A673 (cell line): Measurements from ENCODE around the gene POU4F1. TPM values are rescaled to one million over a fixed set of nuclear protein-coding genes. Genes with fewer than 3 reads are reported as not detected.

ENCODE experiments used
- BruUV-seq: library from RNA; stranded (reverse); fragments of 400-500 nt; replicated peaks from 2 replicates; lab custom pipeline; 2021; lab: Mats Ljungman, UMichigan
- CTCF ChIA-PET: fragments of 300-600 bp; sonication (Branson Sonifier 250); formaldehyde crosslinking; loops from one replicate; lab custom pipeline; 2022; ENCODE audit warnings: antibody characterized with exemption; lab: Charles Lee
- POLR2A ChIA-PET: fragments of 300-600 bp; sonication (Branson Sonifier 250); formaldehyde crosslinking; loops from one replicate; lab custom pipeline; 2022; ENCODE audit warnings: antibody characterized with exemption; ENCODE audit not compliant: low non-redundant PET; lab: Charles Lee
- DNase-seq: peaks from one replicate; pipeline ENCODE4 v3.0.0-alpha.2; 2015; ENCODE audit warnings: low spot score
- H3K27ac ChIP-seq: fragments of 200-600 bp; sonication (generic); 2 replicates; pipeline ENCODE4 v1.5.1; 2016; ENCODE audit warnings: mixed run types, low read depth, mild to moderate bottlenecking, mixed read lengths, antibody characterized with exemption, low read length; ENCODE audit not compliant: poor library complexity, severe bottlenecking
- H3K27me3 ChIP-seq: fragments of 200-600 bp; sonication (generic); replicated peaks from 2 replicates; pipeline ENCODE4 v1.6.1; 2017; ENCODE audit warnings: mixed run types, low read depth, mild to moderate bottlenecking, mixed read lengths, antibody characterized with exemption, low read length; ENCODE audit not compliant: insufficient read depth, poor library complexity
- H3K36me3 ChIP-seq: fragments of 200-600 bp; sonication (generic); 2 replicates; pipeline ENCODE4 v1.6.1; 2016; ENCODE audit warnings: mixed run types, mild to moderate bottlenecking, mixed read lengths, antibody characterized with exemption, low read length; ENCODE audit not compliant: insufficient read depth, poor library complexity, severe bottlenecking
- H3K4me1 ChIP-seq: fragments of 200-600 bp; sonication (generic); 2 replicates; pipeline ENCODE4 v1.6.1; 2017; ENCODE audit warnings: mixed run types, mild to moderate bottlenecking, mixed read lengths, antibody characterized with exemption, low read length; ENCODE audit not compliant: insufficient read depth, poor library complexity, severe bottlenecking
- H3K4me3 ChIP-seq: fragments of 200-600 bp; sonication (generic); 2 replicates; pipeline ENCODE4 v1.5.1; 2016; ENCODE audit warnings: low read depth, mixed run types, mild to moderate bottlenecking, mixed read lengths, low read length; ENCODE audit not compliant: poor library complexity, severe bottlenecking
- H3K9me3 ChIP-seq: fragments of 200-600 bp; sonication (generic); 2 replicates; pipeline ENCODE4 v1.6.1; 2016; ENCODE audit warnings: mixed run types, low read depth, mild to moderate bottlenecking, mixed read lengths, antibody characterized with exemption, low read length; ENCODE audit not compliant: poor library complexity, severe bottlenecking
- EZH2 ChIP-seq: fragments of 200-600 bp; sonication (generic); IDR thresholded peaks from 2 replicates; pipeline ENCODE4 v1.6.1; 2017; ENCODE audit warnings: borderline replicate concordance, low read depth, mild to moderate bottlenecking, mixed read lengths, antibody characterized with exemption, low read length; ENCODE audit not compliant: poor library complexity, severe bottlenecking
- intact Hi-C: fragments of 100-400 bp; cut with micrococcal nuclease; formaldehyde crosslinking; loops from one replicate; pipeline ENCODE4 v1.10.0; 2022; ENCODE audit not compliant: unreplicated experiment
- total RNA-seq: library from RNA; stranded (reverse); gene quantifications from 2 replicates; pipeline ENCODE4 v1.2.3, GENCODE V29; 2021
- TF ChIP-seq, protein P1 (sequence below): fragments of 300-800, 200-600 bp; sonication (generic); conservative IDR thresholded peaks from 2 replicates; pipeline ENCODE4 v1.5.1; 2017; ENCODE audit warnings: low read depth, mild to moderate bottlenecking, antibody characterized with exemption, low read length, moderate library complexity, mixed read lengths

POU4F1 gene
- total RNA-seq, 1 experiment from 2014 or later, result 12.6 TPM

DNA sequence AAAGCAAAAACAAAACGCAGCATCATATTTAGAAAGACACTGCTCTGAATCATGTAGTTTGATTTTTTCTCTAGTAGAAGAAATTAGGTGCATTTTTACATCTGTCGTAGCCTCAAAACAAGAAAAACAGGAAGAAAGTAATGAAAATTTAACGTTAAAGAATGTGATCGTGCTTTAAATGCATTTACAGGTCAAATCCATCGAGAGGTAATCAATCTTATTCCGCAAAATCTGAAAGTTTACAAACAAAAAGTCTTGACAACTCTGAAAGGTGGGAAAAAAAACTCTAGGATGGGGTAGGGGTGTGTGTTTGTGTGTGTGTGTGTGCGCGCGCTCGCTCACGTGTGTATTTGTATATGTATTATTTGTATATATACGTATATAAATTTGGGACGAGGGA lies 10.2 kb downstream of the POU4F1 start:
- ChIA-PET CTCF (no interaction called here), POLR2A (no interaction called here)
- intact Hi-C loops, result loop anchor here (10.0 kb wide), 1 partner anchor 358 kb away; no protein-coding TSS in a partner anchor
- Histone ChIP-seq H3K27me3 (peaks cover 99% of the 10 kb centered on the region), H3K27ac (no peak overlapping the region), H3K36me3 (no peaks in the 10 kb centered on the region), H3K4me3 (no peak overlapping the region), H3K4me1 (peaks cover 5% of the 10 kb centered on the region), H3K9me3 (no peaks in the 10 kb centered on the region)
- no peak for DNase-seq
- BruUV-seq, result no TSS peak
- TF ChIP-seq EZH2, result no peak
- TF ChIP-seq, protein P1, sequence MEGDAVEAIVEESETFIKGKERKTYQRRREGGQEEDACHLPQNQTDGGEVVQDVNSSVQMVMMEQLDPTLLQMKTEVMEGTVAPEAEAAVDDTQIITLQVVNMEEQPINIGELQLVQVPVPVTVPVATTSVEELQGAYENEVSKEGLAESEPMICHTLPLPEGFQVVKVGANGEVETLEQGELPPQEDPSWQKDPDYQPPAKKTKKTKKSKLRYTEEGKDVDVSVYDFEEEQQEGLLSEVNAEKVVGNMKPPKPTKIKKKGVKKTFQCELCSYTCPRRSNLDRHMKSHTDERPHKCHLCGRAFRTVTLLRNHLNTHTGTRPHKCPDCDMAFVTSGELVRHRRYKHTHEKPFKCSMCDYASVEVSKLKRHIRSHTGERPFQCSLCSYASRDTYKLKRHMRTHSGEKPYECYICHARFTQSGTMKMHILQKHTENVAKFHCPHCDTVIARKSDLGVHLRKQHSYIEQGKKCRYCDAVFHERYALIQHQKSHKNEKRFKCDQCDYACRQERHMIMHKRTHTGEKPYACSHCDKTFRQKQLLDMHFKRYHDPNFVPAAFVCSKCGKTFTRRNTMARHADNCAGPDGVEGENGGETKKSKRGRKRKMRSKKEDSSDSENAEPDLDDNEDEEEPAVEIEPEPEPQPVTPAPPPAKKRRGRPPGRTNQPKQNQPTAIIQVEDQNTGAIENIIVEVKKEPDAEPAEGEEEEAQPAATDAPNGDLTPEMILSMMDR, result no peak

GRCh38 chr13:78592584-78592983 lies 10.8 kb downstream of the POU4F1 start:
- Histone ChIP-seq H3K27ac (no peak overlapping the region), H3K36me3 (no peaks in the 10 kb centered on the region), H3K27me3 (peaks cover 99% of the 10 kb centered on the region), H3K9me3 (no peaks in the 10 kb centered on the region), H3K4me1 (peaks cover 5% of the 10 kb centered on the region), H3K4me3 (no peak overlapping the region)
- intact Hi-C loops, result loop anchor here (10.0 kb wide), 1 partner anchor 358 kb away; no protein-coding TSS in a partner anchor
- ChIA-PET CTCF (no interaction called here), POLR2A (no interaction called here)
- no peak for TF ChIP-seq EZH2
- TF ChIP-seq, protein P1, result no peak
- no TSS peak for BruUV-seq
- no peak for DNase-seq

- Histone ChIP-seq H3K9me3 (no peaks in the 10 kb centered on the region), H3K27me3 (peaks cover 84% of the 10 kb centered on the region), H3K36me3 (no peaks in the 10 kb centered on the region), H3K27ac (no peak overlapping the region), H3K4me3 (no peak overlapping the region), H3K4me1 (no peaks in the 10 kb centered on the region)
- intact Hi-C loops, result loop anchor here (10.0 kb wide), 1 partner anchor 274 kb away; no protein-coding TSS in a partner anchor
- BruUV-seq, result no TSS peak
- peak; percentile 54 for DNase-seq
- ChIA-PET CTCF (no interaction called here), POLR2A (no interaction called here)
- TF ChIP-seq, protein P1, result no peak
- TF ChIP-seq EZH2, result no peak
Observed at GRCh38 chr13:78589206-78589605, 14.1 kb downstream of the POU4F1 start.
